NCI-H2196 treated with DMSO at 0.1 percent for 48 hours (cell line): ENCODE results near the gene PSG4.
"Not testable (repeated sequence)": the region's sequence is repeated elsewhere in the genome, so short reads cannot be mapped to it uniquely, and the experiment has no call there.

ENCODE experiments used
- DNase-seq: peaks from one replicate; lab custom pipeline; 2025; ENCODE audit not compliant: unreplicated experiment; lab: John Stamatoyannopoulos, UW

PSG4 gene

DNA sequence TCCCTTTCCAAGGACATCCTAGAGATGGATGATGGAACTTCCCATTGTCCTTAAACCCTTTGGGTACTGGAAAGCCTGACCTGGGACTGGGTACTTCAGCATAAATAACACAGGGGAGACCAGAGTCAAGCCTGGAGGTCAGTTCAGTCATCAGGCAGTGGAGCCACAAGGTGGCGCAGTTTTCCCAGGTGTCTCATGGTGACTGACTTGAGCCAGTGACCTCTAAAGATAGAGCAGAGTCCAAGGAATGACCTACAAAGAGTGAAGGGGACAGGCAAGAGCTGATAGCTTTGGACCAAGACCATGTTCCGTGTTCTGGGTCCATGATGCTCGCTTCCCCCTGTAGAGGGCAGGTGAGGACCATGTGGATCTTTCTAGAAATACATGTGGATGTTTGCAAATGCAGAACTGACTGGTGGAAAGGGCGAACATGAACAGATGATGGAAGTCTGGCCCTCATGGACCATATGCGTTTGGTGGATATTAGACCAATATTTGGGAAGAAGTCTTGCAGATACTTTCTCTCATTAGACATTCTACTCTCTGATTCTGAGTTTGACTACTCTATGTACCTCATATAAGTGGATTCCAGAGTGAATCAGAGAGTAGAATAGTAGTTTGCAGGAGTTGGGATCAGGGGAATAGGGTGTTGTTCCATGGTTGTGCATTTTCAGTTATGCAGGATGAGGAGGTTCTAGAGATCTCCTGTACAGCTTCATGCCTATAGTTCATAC lies 6.6 kb downstream of the PSG4 start:
- not testable (repeated sequence) for DNase-seq

DNA sequence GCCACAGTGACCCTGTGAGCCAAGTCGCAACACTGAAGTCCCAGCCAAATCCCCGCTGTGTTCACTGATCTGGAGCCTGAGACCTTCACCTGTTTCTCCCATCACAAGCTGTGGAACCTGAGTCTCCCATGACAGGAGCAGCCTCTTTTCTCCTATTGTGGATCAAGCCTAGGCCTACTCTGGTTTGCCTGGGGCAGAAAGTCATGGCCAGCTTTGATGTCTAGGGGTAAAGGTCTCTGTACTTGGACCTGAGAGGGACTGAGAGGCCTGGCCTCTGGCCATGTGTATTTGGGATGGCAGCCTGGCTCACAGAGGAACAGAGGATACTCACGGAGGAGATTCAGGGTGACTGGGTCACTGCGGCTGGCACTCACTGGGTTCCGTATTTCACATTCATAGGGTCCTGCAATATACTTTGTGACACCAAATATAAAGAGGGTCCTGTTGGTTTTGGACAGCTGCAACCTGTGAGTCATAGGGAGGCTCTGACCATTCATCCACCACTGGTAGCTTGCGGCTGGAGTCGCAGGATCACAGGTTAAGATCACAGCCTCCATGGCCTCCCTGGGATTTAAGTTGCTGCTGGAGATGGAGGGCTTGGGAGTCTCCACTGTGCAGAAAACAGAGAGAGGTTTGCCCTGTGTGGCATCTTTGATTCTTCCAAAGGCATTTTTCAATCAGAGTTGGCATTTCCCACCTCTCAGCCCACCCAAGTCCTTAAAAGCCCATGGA lies 7.6 kb downstream of the PSG4 start:
- not testable (repeated sequence) for DNase-seq

DNA sequence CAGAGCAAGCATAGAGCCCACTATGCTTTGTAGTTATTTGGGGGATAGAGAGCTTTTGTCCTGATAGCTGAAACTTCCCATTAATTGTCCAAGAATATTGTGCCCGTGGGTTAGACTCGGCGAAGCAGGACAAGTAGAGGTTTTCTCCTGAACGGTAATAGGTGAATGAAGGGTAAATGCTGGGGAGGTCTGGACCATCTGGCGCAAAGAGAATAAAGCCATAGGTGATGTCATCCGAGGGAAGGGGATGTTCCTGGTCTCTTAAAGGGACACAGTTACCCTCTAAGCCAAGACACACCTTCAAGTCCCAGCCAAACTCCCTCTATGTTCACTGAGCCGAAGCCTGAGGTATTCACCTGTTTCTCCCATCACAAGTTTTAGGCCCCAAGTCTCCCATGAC lies 11.0 kb downstream of the PSG4 start:
- DNase-seq = not testable (repeated sequence)

DNA sequence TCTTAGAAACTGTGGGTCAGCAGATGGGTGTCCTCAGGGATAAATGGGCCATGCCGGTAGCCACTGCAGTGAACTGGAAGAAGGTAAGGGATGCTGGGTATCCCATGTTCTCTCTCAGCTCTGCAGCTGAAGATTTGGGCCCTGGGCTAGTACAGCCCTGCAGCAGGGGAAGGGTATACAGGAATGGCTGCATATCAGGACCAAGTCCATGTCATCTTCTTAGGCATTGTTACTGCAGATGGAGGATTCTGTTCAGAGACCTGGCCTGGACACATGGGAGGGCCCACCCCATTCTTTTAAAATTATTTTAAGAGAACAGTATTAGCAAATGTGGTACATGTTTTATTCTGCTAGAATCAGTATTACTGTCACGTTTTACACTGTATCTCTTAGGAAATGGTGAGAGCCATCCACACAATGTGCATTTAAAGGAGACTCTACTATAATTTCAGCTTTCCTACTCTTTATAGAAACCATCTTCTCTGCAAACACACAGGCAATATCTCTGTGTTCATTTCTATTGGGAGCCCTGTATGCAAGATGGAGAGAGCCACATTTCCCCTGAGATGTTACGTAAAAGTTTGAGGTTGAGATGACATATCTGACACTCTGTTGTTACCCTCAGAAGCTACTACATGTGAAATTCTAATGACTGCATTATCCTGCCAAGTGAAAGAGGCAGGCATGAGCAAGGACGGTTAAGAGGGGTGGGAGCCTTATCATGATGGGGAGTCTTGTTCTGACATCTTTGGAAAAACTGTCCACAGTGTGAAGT lies 12.9 kb downstream of the PSG4 start:
- not testable (repeated sequence) for DNase-seq

DNA sequence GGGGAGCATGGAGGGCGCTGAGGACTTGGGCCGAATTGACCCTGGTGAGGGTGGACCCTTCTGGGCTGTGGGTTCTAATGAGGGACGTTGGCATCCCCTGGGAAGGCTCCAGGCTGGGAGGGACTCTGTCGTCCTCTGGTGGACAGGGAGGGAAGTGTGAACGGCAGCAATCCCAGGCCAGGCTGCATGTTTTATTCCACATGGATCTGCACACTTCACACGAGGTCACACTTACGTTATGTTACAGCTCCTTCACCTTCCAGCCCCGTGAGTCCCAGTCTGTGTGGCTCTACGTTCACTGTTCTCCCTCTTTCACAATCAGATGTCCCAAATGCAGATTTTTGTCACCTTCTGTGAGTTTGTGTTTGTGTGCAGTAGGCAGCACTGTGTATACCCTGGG lies 17.3 kb downstream of the PSG4 start:
- not testable (repeated sequence) for DNase-seq

DNA sequence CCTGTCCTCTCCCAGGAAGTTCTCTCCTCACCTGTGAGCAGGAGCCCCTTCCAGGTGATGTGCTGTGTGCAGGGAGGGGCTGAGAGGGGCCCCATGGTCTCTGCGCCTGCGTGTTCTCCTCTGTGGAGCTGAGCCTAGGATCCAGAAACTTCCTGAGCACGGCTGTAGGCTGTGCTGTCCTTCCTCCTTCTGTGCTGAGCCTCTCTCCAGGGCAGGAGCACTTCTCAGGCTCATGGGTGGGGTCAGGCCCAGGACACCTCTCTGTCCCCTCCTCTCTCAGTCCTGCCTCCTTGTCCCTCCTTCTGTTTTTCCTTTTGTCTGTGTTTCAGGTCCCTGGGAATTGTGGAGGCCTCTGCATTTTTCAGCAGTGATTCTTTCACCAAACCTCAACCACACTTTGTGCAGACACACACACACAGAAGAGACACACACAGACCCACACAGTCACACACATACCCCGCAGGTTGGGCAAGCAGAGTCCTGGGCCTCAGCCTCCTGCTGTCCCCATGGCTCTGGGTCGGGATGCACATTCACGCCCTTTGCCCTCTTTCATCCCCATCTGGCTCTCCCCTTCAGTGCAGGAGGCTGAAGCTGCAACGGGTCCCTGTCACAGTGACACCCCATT lies 19.0 kb downstream of the PSG4 start, which contains the start of gene PSG5:
Gene PSG5 (minus strand): TSS at position 226 of the 625 bp plus-strand sequence. CDS start 131 bp downstream, at position 95.
- not testable (repeated sequence) for DNase-seq

DNA sequence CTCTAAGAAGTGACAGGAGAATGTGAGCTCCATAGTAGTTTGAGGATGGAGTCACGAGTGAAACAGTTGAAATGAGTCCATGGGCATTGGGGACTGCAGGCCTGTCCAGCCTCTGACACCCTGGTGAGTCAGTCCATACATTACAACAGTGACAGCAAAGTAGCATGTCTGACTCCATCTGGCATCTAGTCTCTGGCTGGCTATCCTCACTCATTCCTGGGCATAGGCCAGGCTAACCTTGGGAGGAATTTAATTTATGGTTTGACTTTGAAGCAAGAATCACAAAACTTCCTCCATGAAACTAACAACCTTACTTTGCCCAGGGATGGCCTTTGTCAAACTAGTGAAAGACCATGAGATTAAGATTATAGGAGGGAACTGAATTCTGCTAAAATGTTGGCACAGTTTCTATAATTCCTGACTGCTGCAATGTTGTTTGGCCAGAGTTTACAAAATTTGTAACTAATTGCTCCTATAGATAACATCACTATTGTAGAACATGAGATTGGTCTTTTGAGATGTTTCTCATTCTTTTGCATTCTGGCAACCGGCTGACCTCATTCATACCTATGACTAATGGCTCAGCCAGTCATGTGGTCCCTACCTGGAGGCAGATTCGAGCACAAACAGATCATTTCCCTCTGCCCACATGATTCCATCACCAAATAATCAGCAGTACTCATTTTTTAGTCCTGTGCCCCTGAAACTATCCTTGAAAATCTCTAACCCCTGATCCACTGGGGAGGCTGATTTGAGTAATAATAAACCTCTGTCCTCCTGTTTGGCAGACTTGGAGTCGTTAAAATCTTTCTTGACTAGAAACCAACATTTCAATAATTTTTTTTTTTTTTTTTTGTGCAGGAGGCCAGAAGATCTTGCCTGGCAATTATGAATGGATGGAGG lies 23.3 kb downstream of the PSG4 start:
- not testable (repeated sequence) for DNase-seq

DNA sequence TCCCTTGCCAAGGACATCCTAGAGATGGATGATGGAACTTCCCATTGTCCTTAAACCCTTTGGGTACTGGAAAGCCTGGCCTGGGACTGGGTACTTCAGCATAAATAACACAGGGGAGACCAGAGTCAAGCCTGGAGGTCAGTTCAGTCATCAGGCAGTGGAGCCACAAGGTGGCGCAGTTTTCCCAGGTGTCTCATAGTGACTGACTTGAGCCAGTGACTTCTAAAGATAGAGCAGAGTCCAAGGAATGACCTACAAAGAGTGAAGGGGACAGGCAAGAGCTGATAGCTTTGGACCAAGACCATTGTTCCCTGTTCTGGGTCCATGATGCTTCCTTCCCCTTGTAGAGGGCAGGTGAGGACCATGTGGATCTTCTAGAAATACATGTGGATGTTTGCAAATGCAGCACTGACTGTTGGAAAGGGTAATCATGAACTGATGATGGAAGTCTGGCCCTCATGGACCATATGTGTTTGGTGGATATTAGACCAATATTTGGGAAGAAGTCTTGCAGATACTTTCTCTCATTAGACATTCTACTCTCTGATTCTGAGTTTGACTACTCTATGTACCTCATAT lies 25.8 kb downstream of the PSG4 start:
- not testable (repeated sequence) for DNase-seq

DNA sequence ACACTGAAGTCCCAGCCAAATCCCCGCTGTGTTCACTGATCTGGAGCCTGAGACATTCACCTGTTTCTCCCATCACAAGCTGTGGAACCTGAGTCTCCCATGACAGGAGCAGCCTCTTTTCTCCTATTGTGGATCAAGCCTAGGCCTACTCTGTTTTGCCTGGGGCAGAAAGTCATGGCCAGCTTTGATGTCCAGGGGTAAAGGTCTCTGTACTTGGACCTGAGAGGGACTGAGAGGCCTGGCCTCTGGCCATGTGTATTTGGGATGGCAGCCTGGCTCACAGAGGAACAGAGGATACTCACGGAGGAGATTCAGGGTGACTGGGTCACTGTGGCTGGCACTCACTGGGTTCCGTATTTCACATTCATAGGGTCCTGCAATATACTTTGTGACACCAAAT lies 26.9 kb downstream of the PSG4 start:
- not testable (repeated sequence) for DNase-seq

DNA sequence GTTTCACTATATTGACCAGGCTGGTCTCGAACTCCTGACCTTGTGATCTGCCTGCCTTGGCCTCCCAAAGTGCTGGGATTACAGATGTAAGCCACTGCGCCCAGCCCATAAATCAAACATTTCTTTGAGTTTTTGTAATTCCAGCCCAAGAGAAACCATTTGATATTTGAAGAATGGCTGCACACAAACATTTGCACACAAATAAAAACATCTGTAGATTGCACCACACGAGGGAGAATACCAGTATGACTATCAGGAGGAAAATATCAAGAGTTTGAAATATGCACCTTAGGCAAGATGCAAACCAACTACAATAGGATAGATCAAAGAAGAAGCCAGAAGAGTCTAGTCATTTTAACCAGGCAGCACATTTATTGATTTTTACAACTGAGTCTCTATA lies 39.5 kb downstream of the PSG4 start:
- DNase-seq = not testable (repeated sequence)

DNA sequence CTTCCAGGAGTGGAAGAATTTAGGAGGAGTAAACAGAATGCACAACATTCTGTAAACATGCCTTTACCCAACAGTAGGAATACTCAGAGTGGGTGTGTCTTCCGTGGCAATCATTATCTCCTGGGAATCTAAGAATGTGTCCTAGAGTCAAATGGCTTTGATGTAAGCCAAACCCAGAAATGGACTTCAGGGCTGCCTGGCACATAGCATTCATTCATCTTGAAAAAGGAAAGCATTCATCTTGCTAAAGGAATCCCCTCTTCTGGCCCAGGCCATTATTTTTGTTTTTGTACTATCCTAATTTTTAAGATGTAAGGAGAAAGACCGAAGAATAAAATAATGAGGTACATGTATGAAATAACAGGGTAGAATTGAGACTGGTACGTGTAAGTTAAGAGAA lies 42.3 kb downstream of the PSG4 start:
- DNase-seq = not testable (repeated sequence)

DNA sequence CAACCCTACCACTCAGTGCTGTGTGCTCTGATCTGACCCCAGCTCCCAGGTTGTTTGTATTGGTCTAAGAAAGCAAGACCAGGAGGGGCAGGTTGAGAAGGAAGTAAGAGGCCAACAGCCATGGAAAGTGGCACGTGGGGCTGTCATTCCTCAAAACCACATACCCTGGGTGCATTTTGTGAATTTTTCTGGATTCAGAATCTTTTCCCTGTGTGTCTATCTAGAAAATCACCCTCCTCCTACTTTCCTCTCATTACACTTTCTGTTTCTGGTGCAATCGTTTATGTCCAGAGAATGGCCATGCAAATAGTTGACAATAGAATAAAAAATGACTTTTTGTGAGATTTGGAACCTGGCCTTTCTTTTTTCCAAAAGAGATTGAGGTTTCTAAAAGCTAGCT lies 43.2 kb downstream of the PSG4 start:
- DNase-seq = not testable (repeated sequence)

DNA sequence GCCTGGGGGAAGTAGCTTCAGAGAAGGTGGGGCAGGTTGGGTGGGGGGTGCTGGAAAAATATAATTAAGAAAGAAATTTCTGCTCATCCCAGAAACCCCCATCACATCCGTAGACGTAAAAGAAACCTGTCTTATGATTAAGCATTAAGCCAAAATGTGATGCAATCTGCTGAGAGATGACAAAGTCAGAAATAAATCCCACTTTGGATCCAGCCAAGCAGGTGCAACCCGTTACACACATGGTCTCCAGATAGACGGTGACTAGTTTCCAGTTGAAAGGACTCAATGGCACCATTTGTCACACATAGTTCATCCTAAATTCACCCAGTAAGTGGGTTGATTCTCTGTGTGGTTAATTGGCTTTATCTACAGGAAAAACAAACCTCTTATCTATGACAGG lies 53.2 kb downstream of the PSG4 start:
- DNase-seq = no peak

DNA sequence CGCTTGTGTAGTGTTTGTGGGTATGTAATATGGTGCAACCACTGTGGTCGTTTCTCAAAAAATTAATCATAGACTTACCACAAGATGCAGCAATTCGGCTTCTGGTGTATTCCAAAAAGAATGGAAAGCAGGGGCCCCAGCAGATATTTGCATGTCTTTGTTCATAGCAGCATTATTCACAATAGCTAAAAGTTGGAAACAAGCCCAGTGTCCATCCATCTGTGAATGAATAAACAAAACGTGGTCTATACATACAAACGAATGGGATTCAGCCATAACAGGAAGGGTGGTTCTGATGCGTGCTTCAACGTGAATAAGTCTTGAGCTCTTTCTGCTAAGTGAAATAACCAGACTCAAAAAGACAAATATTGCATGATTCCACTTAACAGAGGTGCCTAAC lies 55.6 kb downstream of the PSG4 start:
- not testable (repeated sequence) for DNase-seq

DNA sequence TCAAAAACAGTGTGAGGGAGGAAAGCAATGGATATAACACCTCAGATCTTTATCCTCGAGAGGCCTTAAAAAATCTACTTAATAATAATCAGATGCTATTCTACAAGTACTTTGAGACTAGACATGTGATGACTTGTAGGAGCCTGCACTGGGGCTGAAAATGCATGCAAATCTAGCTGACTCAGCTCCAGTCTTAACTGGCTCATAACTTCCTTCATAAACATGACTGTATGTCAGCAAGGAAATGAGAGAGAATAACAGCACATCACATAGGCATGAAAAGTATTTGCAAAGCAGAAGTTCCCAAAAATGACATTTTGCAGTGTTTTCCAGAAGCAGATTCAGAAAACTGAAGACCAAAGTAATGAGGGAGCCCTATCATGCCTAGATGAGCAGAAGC lies 57.2 kb downstream of the PSG4 start:
- DNase-seq = no peak
